ENCODE measurements around the gene ACOT9. TPM values are rescaled to one million over a fixed set of nuclear protein-coding genes. Genes with fewer than 3 reads are reported as not detected.

ACOT9 gene
- total RNA-seq, 1 experiment from 2014 or later = 72.3 TPM

DNA sequence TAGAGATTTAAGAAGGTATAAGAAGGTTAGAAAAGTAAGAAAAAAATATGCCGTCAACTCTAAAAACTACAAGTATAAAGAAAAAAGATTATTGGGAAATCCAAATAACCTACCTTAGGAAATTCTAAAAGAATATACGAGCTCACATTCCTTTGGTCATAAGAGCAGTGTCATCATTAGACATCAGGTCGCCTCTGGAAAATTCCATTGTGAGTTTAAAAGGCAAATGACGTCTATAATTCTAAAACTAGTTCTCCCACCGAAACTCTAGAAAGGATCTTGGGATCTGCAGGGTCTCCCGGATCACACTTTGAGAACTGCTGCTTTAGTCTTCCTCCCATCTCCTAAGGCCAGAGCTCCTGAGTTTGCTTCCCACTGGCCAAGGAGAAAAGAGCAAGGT is 39.4 kb upstream of the ACOT9 start:
- Histone ChIP-seq H2AFZ (ENCODE audit: low read length) (no peak overlapping the region), H3K18ac (ENCODE audit: insufficient read length, low read depth, low read length) (no peak overlapping the region), H4K91ac (ENCODE audit: insufficient read length, low read depth, low read length) (no peak overlapping the region), H3K4ac (ENCODE audit: low read depth, low read length) (no peak overlapping the region), H3K56ac (ENCODE audit: insufficient read length, low read depth, low read length) (no peak overlapping the region), H4K5ac (ENCODE audit: insufficient read length, low read depth, low read length) (no peak overlapping the region), H3K23me2 (ENCODE audit: insufficient read length, low read depth, low read length, poor library complexity, severe bottlenecking) (peaks cover 3% of the 10 kb centered on the region), H3K27me3 (ENCODE audit: insufficient read depth, low read length) (no peaks in the 10 kb centered on the region), H2BK120ac (ENCODE audit: low read depth, low read length, poor library complexity, severe bottlenecking) (no peak overlapping the region), H4K20me1 (ENCODE audit: control insufficient read depth, insufficient read depth, insufficient read length) (no peaks in the 10 kb centered on the region), H4K8ac (replicated peaks; ENCODE audit: insufficient read length, low read depth, low read length) (no peak overlapping the region), H3T11ph (ENCODE audit: low read length) (no peak overlapping the region), H2BK12ac (ENCODE audit: insufficient read length, low read depth, low read length) (no peak overlapping the region), H2BK5ac (ENCODE audit: insufficient read length, low read length) (no peak overlapping the region), H3K4me1 (ENCODE audit: insufficient read depth, low read length) (no peaks in the 10 kb centered on the region), H3K9me3 (ENCODE audit: control insufficient read depth, low read depth, low read length) (no peaks in the 10 kb centered on the region), H2BK15ac (ENCODE audit: low read depth, low read length) (no peak overlapping the region), H3K14ac (ENCODE audit: insufficient read depth, low read length) (no peak overlapping the region), H3K27ac (ENCODE audit: insufficient read length, low read depth, low read length) (no peak overlapping the region), H2BK20ac (ENCODE audit: low read depth, low read length, poor library complexity, severe bottlenecking) (no peak overlapping the region), H3K79me1 (ENCODE audit: insufficient read depth, low read depth, low read length, poor library complexity, severe bottlenecking) (no peaks in the 10 kb centered on the region), H3K9ac (ENCODE audit: extremely low read depth, insufficient read length, low read length) (no peak overlapping the region), H3K4me2 (ENCODE audit: insufficient read depth, insufficient read length, low read length) (no peak overlapping the region), H2AK5ac (ENCODE audit: insufficient read length, low read length) (no peak overlapping the region), H3K79me2 (ENCODE audit: insufficient read depth, low read length) (no peaks in the 10 kb centered on the region), H3K23ac (ENCODE audit: insufficient read length, low read depth, low read length) (no peak overlapping the region)
- H3K4me3 Mint-ChIP-seq = peak overlapping the region; percentile 97 to 98; a peak in 4 of 5 replicates
- no peaks in the 10 kb centered on the region for H3K9me3 Mint-ChIP-seq
- peaks cover 20 to 21% of the 10 kb centered on the region in 2 experiments for H3K4me1 Mint-ChIP-seq
- H3K27me3 Mint-ChIP-seq (ENCODE audit: low read depth) = no peaks in the 10 kb centered on the region
- no peak for DNase-seq
- TF ChIP-seq CTCF (conservative IDR thresholded peaks at IDR 0.05) = no peak
- H3K36me3 Mint-ChIP-seq (ENCODE audit: insufficient read depth in 1 of 3, low read depth in 3 of 3) = peaks cover 8 to 24% (median 24%) of the 10 kb centered on the region in 3 experiments; a peak in 6 of 7 replicates
- peak overlapping the region; percentile 71 to 97 (median 84); a peak in 5 of 7 replicates for H3K27ac Mint-ChIP-seq
- WGBS (ENCODE audit: extremely low coverage, insufficient read length, low lambda C conversion rate) = no CpG with 5 or more reads among the region's 6 CpGs

All from H9 (cell line).